Mesothelial cell of epicardium (in vitro differentiated cells): Measurements from ENCODE around the gene DNM1. TPM values are rescaled to one million over a fixed set of nuclear protein-coding genes. Genes with fewer than 3 reads are reported as not detected.

Experiments
- DNase-seq, 2 experiments: peaks; one replicate each; pipeline ENCODE4 v3.0.0; 2021; ENCODE audit warnings: low spot score in 2 of 2; ENCODE audit not compliant: unreplicated experiment in 2 of 2
- H3K27ac Mint-ChIP-seq: 2 replicates; pipeline ENCODE4 v1.8.0; 2021; ENCODE audit warnings: mixed read lengths
- H3K27me3 Mint-ChIP-seq: 2 replicates; pipeline ENCODE4 v1.8.0; 2021; ENCODE audit warnings: low read depth, mixed read lengths
- H3K36me3 Mint-ChIP-seq: 2 replicates; pipeline ENCODE4 v1.8.0; 2021; ENCODE audit warnings: mixed read lengths
- H3K4me1 Mint-ChIP-seq: 2 replicates; pipeline ENCODE4 v1.8.0; 2021; ENCODE audit warnings: mixed read lengths
- H3K4me3 Mint-ChIP-seq: 2 replicates; pipeline ENCODE4 v1.8.0; 2021; ENCODE audit warnings: mild to moderate bottlenecking, moderate library complexity, mixed read lengths
- H3K9me3 Mint-ChIP-seq: 2 replicates; pipeline ENCODE4 v1.8.0; 2021; ENCODE audit warnings: mixed read lengths
- total RNA-seq: library from RNA; stranded (reverse); gene quantifications from 3 replicates; pipeline ENCODE4 v1.2.1, GENCODE V29; 2021
- TF ChIP-seq, protein P1 (sequence below): fragments of 200-600 bp; sonication (generic); IDR thresholded peaks from one replicate; pipeline ENCODE4 v1.5.0; 2021; ENCODE audit warnings: antibody characterized with exemption; ENCODE audit not compliant: unreplicated experiment

Gene DNM1
- total RNA-seq, 1 donor from 2014 or later, result 98.6 TPM

DNA sequence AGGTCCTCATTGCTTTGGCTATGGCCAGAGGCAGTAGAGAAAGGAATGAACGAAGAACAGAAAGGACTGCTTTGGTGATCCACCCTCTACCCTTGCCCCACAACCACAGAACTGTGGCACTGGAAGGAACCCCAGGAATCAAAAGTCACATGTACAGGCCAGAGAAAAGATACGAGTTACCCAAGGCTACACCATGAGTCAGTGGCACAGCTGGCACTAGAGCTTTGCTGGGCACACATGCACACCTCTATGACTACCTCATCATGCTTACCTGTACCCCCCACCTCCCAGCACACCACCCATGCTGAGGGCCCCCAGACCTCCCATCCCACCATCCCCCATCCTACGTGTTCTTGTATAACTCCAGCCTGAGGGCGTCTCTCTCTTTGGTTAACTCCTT, 59.5 kb downstream of the DNM1 start:
- DNase-seq, result no peak
- H3K9me3 Mint-ChIP-seq, result no peaks in the 10 kb centered on the region
- H3K27ac Mint-ChIP-seq, result no peak overlapping the region
- H3K36me3 Mint-ChIP-seq, result peaks cover 52% of the 10 kb centered on the region
- H3K4me3 Mint-ChIP-seq, result no peak overlapping the region
- TF ChIP-seq, protein P1, sequence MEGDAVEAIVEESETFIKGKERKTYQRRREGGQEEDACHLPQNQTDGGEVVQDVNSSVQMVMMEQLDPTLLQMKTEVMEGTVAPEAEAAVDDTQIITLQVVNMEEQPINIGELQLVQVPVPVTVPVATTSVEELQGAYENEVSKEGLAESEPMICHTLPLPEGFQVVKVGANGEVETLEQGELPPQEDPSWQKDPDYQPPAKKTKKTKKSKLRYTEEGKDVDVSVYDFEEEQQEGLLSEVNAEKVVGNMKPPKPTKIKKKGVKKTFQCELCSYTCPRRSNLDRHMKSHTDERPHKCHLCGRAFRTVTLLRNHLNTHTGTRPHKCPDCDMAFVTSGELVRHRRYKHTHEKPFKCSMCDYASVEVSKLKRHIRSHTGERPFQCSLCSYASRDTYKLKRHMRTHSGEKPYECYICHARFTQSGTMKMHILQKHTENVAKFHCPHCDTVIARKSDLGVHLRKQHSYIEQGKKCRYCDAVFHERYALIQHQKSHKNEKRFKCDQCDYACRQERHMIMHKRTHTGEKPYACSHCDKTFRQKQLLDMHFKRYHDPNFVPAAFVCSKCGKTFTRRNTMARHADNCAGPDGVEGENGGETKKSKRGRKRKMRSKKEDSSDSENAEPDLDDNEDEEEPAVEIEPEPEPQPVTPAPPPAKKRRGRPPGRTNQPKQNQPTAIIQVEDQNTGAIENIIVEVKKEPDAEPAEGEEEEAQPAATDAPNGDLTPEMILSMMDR, result no peak
- H3K27me3 Mint-ChIP-seq, result no peaks in the 10 kb centered on the region
- H3K4me1 Mint-ChIP-seq, result no peaks in the 10 kb centered on the region

DNA sequence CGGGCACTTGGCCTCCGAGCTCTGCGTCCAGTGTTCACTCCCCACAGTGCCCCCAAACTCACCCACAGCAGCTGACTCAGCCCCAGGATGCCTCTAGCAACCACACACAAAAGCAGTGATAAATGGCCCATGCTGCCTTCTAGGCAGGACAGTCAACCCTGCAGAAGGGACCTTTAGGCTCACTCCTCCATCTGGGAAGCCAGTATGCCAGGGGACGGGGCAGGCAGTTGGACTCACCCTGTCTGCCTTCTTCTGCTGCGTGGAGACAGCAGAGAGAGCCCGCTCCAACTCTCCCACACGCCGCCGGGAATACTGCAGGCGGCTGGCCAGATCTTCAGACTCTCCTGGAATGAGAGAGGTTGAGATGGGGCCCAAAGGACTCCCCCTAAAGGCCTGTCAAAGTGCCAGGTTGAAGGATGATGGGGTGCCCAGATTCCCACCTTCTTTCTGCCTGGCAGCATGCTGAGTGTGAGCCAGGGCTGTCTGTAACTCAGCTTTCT, 62.2 kb downstream of the DNM1 start:
- Mint-ChIP-seq H3K4me1 (no peaks in the 10 kb centered on the region), H3K27me3 (no peaks in the 10 kb centered on the region), H3K9me3 (no peaks in the 10 kb centered on the region), H3K4me3 (no peak overlapping the region), H3K27ac (no peak overlapping the region), H3K36me3 (peaks cover 48% of the 10 kb centered on the region)
- TF ChIP-seq, protein P1, result no peak
- DNase-seq, result no peak

DNA sequence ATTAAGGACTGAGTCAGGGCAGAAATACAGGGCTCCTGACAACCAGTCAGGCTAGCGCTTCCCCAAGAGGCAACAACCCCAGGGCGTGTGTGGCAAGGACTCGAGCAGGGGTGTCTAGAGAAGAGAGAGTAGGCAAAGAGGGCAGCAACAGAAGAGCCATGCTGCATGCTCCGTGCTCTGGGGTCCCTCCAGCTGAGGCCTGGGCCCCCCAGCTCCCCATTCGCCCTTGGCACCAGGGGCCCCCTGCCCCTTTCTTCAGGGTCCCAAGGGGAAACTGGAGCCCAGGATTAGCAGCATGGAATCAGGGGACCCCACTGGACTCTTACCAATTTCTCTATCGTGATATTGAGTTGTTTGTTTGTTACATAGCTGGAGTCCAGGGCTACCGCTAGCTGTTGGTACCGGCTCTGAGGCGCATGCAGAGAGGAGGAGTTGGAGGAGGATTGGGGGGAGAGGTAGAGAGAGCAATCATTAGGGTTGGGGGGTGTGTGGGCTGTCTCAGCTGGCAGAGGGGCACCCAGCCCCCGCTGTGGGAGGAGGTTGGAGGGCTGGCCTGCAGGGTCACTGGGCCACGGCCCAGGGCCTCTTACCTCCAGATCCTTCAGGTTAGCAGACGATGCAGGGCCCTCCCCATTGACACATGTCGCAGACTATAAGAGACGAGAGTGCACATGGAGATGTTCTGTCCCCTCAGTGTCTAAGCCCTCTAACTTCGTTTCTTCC, 63.9 kb downstream of the DNM1 start:
- Mint-ChIP-seq H3K4me3 (no peak overlapping the region), H3K27ac (no peak overlapping the region), H3K36me3 (peaks cover 42% of the 10 kb centered on the region), H3K4me1 (no peaks in the 10 kb centered on the region), H3K9me3 (no peaks in the 10 kb centered on the region), H3K27me3 (no peaks in the 10 kb centered on the region)
- TF ChIP-seq, protein P1, result no peak
- DNase-seq, result no peak

DNA sequence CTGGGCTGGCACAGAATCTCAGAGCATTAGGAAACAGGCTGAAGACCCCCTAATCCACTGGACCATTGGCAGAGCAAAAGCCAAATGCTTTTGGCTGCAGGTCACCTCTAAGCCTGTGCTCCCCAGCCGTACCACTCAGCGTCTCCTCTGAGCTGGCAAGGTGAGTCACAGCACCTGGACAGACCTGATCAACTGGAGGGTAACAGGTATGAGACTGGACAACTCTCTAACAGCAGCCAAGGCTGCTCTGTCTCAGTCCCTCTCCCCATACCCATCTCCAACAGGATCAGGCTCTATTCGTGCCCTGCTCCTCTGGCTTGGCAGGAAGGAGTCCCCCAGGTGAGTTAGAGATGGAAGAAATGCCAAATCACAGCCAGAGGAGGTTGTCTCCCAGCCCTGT, 67.9 kb downstream of the DNM1 start:
- H3K4me1 Mint-ChIP-seq, result peaks cover 15% of the 10 kb centered on the region
- DNase-seq, result no peak
- no peaks in the 10 kb centered on the region for H3K27me3 Mint-ChIP-seq
- no peak overlapping the region for H3K27ac Mint-ChIP-seq
- TF ChIP-seq, protein P1, result no peak
- peaks cover 25% of the 10 kb centered on the region for H3K36me3 Mint-ChIP-seq
- no peaks in the 10 kb centered on the region for H3K9me3 Mint-ChIP-seq
- H3K4me3 Mint-ChIP-seq, result no peak overlapping the region

DNA sequence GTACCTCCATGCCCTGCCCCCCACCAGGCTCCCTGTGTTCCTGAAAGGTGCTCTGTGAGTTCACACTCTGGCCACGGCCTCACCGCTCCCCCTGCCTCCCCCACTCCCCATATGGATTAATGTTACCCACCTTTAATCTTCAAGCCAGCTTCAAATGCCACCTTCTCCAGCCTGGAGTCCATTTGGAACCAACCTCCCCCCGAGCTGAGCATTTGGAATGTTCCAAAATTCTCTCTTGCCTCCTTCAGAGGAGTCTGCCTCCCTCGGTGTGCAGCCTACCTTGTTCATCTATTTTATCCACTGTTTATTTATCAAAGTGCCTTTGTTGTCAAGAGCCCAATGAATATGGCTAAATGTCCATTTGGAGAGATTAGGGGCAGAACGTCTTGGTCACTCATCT, 68.3 kb downstream of the DNM1 start:
- Mint-ChIP-seq H3K27me3 (no peaks in the 10 kb centered on the region), H3K9me3 (no peaks in the 10 kb centered on the region), H3K4me3 (no peak overlapping the region), H3K36me3 (peaks cover 22% of the 10 kb centered on the region), H3K27ac (no peak overlapping the region), H3K4me1 (peaks cover 15% of the 10 kb centered on the region)
- DNase-seq, result no peak
- TF ChIP-seq, protein P1, result no peak

DNA sequence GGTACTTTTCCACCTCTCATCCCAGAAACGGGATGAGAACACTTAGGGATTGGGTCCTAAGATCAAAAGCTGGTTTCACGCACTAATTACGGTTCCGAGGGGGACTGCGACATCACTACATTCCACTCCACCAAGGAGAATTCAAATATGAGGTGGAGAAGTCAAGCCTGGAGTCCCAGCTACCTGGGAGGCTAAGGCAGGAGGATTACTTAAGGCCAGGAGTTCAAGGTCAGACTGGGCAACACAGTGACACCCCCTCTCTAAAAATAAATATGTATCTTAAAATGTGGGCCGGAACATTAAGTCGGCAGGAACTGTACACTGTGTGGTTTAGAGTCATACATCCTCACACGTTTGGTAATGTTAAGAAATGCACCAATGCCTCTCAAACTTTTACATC, 71.1 kb downstream of the DNM1 start:
- H3K9me3 Mint-ChIP-seq, result no peaks in the 10 kb centered on the region
- no peaks in the 10 kb centered on the region for H3K27me3 Mint-ChIP-seq
- H3K4me1 Mint-ChIP-seq, result peaks cover 36% of the 10 kb centered on the region
- TF ChIP-seq, protein P1, result no peak
- H3K4me3 Mint-ChIP-seq, result peak overlapping the region; percentile 94
- peaks cover 7% of the 10 kb centered on the region for H3K36me3 Mint-ChIP-seq
- H3K27ac Mint-ChIP-seq, result peak overlapping the region; percentile 96
- DNase-seq, result no peak
